SH-SY5Y (cell line): ENCODE measurements around the gene CAMTA1.

Experiments used
- GATA2 ChIP-seq: IDR thresholded peaks from 2 replicates; pipeline ENCODE4 v1.6.1; 2011; ENCODE audit warnings: mild to moderate bottlenecking, low read depth, low read length
- GATA3 ChIP-seq: IDR thresholded peaks from 2 replicates; pipeline ENCODE4 v1.6.1; 2011; ENCODE audit warnings: low read depth, mild to moderate bottlenecking, low read length, moderate library complexity

CAMTA1 gene

GRCh38 chr1:7454895-7455784 lies 669.9 kb downstream of the CAMTA1 start:
- TF ChIP-seq GATA3 (no peak), GATA2 (no peak)

- TF ChIP-seq GATA2 (peak; percentile 13; the same call in 1 of the 2 replicates), GATA3 (no peak)
Measured at GRCh38 chr1:7455796-7456721, 670.8 kb downstream of the CAMTA1 start.

DNA sequence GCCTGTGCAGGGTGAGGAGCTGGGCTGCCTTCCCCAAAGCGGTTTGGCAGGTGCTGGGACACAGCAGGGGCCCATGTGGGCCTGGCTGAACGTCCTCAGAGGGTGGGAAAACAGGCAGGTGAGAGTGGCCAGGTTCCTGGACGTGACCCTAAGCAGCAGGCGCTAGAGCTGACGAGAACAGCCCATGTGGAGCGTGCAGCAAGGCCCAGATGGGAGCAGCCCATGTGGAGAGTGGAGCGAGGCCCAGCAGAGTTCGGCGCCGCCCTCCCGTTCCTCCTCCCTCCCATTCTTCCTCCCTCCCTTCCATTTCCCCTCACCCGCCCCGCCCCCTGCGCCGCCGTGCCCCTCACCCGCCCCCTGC lies 671.4 kb downstream of the CAMTA1 start:
- no peak for TF ChIP-seq GATA2
- TF ChIP-seq GATA3: no peak

DNA sequence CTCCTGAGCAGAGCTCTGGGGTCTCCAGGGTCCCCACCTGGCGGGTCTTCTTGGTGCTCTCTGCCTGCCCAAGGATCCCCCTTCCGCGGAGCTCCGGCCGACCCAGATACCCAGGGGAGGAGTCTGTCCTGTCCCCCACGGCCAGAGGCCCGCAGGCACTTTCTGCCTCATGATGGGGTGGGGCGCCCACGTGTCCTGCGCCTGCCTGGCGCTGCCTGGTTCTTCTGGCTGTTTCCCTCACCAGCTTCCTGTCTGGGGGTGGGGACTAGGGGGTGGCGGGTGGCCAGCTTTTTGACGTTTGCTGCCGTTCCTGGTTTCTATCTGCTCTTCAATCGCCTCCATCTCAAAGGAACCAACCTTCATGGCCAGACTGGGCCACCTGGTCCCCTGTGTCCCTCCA lies 672.6 kb downstream of the CAMTA1 start:
- TF ChIP-seq GATA2: 0 out of 2 replicates have a peak, but pooled peaks have one; percentile 9
- TF ChIP-seq GATA3: no peak

DNA sequence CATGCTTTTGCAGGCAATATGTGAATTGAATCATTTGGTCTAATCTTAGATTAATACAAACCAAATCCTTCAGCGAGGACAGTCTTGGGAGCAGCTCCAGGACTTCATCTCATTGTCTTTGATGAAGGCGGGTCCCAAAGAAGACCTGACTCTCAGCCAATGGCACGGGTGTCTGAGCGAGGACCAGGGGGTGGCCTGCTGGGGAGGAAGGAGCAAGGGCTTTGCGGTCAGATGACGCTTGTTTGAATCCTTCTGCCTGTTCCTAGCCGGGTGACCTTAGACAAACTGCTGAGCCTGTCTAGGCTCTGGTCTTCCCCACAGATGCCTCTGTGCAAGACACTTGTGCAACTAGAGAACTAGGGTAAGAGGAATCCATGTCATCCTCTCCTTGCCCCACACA lies 673.7 kb downstream of the CAMTA1 start:
- TF ChIP-seq GATA3 (no peak), GATA2 (no peak)

DNA sequence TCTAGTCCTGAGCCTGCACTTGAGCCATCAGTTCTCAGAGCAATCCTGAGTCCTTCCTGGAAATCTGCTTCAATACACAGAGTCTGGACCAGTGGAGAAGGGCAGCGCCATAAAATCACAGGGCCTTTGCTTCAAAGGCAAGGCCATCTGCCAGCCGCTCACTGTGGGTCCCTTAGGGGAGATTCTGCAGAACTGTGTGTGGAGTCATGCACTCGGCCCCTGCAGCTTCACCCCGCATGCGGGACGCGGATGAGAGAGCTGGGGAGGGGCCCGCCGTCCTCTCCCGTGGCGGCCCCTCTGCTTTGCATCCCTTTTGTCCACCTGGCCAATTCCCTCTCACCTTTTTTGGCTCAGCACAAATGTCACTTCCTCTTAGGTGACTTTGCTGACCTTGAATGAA lies 674.7 kb downstream of the CAMTA1 start:
- TF ChIP-seq GATA2: no peak
- TF ChIP-seq GATA3: no peak

DNA sequence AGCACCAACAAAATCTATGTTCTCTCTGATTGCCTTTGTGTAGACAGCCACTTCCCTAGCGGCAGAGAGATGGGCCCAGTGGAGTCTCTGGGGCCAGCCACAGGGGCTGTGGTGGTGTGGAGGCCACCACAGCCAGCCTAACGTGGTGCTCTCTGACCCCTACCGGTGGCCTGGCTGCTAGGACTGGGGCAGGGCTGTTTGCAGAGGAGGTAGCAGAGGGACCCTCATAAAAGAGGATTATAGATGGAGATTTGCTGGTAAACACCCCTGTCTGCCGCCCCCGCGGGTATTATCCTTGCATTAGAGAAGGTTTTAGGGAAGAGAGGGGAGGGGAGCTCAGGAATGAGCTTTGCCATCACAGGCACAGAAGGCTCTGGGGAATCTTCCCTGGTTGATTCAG lies 675.6 kb downstream of the CAMTA1 start:
- no peak for TF ChIP-seq GATA3
- TF ChIP-seq GATA2: no peak

DNA sequence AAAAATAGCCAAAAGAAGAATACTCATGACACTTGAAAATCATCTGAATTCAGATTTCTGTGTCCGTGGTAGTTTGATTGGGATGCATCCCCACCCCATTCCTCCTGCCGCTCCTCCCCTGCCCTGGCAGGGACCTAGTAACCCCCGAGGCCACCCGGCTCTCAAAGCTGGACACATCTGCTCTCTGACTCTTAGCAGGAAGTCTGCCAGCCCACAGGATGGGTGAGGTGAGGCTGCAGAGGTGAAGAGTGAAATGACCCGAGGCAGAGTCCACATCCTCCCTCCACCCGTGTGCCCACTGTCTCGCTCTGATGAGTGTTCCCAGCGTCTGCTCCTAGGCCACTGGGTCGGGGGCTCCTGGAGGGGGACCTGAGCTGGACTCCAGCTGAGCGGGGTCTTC lies 677.4 kb downstream of the CAMTA1 start:
- TF ChIP-seq GATA3 (no peak), GATA2 (no peak)

GRCh38 chr1:7463526-7463925 lies 678.3 kb downstream of the CAMTA1 start:
- TF ChIP-seq GATA2 (no peak), GATA3 (no peak)

DNA sequence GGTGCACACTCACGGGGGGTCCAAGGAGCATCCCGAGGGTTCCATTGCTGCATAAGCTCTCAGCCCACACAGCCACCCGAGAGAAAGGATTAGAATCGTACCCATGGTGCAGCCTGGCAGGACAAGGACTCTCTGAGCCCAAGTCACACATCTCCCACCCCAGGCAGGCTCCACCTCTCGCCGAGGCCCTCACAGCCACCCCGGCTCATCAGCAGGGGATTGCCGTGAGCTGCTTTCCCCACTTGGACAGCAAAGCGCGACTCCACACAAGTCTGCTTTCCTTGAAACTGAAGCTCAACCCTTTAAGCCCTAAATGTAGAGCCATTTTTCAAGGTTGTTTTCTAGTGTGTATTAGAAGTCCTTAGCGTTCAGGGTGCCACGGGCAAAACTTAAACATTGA lies 679.5 kb downstream of the CAMTA1 start:
- TF ChIP-seq GATA2 (no peak), GATA3 (no peak)

DNA sequence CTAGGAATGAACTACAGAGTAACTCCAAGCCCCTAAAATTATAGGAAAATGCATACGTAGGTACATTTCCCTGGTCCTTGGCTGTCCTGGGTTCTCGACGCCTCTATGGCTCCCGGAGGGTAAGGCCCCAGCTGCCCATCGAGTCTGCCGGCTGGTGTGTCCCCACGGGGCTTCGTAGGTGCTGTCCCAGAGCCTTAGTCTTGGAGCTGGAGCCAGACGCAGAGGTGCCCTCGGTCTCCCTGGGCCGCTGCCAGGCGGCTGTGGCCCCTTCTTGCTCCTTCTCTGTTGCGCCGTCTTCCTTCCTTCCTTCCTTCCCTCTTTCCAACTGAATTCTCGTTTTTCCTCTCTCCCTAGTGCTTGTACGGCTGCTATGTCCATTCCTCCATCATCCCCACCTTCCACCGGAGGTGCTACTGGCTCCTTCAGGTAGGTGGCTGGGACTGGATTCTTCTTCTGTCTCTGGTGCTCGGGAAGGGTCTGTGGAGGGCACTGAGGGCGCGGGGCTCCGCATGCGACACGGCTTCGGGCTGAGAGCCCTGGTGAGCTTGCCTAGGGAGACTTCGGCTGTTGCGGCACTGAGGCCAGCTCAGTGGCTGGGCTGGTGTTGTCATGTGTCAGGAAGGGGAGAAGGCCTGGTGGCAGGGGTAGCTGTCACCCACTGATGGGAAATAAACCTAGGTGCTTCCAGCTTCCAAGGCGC lies 682.4 kb downstream of the CAMTA1 start:
- no peak for TF ChIP-seq GATA3
- TF ChIP-seq GATA2: no peak

- TF ChIP-seq GATA3: no peak
- no peak for TF ChIP-seq GATA2
Measured at GRCh38 chr1:7468248-7468647, 683.0 kb downstream of the CAMTA1 start.

- no peak for TF ChIP-seq GATA3
- TF ChIP-seq GATA2: no peak
Measured at GRCh38 chr1:7469255-7469938, 684.1 kb downstream of the CAMTA1 start.

GRCh38 chr1:7470904-7471638 lies 685.8 kb downstream of the CAMTA1 start:
- TF ChIP-seq GATA3 (no peak), GATA2 (no peak)
